Heart left ventricle (tissue), 13 donors: Measurements from ENCODE around the gene ODR4.

Source experiments
- POLR2A ChIP-seq, 2 donors: fragments of 450-650 bp; IDR thresholded peaks; one replicate each; pipeline ENCODE4 v1.6.1; 2017; ENCODE audit warnings: antibody characterized with exemption in 2 of 2, mild to moderate bottlenecking in 2 of 2, moderate library complexity in 2 of 2
- TF ChIP-seq, protein P1 (sequence below), 12 donors: fragments of 200-600 bp; sonication (generic) in 4 of 12; IDR thresholded peaks; one replicate each; pipeline versions ENCODE4 v1.5.0 to v1.8.0; 2018 to 2022; ENCODE audit warnings: antibody characterized with exemption in 12 of 12, mild to moderate bottlenecking in 5 of 12
- donor health status: ischemic (EF 13 %, LVEDD 7.1; RV severe dilation, severe dysfunction).
- donor health status: DM: no; HTN: yes; CAD: no.
- donor health status: DM: no; HTN: no; CAD: no.
- donor health status: ischemic (EF 25% LVEDD 6.9; RV normal size, moderate dysfunction).
- donor health status: ischemic (EF 25% LVEDD 5.7; RV mildly dilated, moderate dysfunction).
- donor health status: ischemic (EF 35%, LVEDD 5.7; RV mildly dilated, moderate dysfunction).
- donor health status: nonischemic (EF 11% LVEDD 7.7; RV severe dilation, severe dysfunction).
- donor health status: DM: yes; HTN: yes; CAD: no.
- donor health status: PGD.
- donor health status: ischemic (EF 29% LVEDD 5.4; RV normal size, mild dysfunction).
- donor health status: nonischemic (EF 23%, LVEDD 6.1; RV moderate dilation, normal function).

DNA sequence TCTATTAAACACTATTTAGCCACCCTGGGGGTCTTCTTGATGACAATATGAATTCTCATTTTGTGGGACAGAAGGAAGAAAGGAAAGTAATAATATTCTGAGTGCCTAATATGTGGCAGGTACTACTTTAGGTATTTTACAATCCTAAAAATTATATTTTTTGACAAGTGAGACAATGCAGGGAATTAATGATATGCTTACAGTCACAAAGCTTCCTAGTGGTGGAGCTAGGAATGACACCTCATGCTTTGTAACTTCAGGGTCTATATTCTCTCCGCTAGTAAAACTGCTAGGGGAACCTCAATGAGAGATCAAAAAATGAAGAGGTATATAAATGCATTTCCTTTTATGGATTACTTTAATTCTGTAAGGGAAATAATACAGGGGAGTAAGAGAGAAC lies 44.9 kb upstream of the ODR4 start:
- TF ChIP-seq, protein P1, sequence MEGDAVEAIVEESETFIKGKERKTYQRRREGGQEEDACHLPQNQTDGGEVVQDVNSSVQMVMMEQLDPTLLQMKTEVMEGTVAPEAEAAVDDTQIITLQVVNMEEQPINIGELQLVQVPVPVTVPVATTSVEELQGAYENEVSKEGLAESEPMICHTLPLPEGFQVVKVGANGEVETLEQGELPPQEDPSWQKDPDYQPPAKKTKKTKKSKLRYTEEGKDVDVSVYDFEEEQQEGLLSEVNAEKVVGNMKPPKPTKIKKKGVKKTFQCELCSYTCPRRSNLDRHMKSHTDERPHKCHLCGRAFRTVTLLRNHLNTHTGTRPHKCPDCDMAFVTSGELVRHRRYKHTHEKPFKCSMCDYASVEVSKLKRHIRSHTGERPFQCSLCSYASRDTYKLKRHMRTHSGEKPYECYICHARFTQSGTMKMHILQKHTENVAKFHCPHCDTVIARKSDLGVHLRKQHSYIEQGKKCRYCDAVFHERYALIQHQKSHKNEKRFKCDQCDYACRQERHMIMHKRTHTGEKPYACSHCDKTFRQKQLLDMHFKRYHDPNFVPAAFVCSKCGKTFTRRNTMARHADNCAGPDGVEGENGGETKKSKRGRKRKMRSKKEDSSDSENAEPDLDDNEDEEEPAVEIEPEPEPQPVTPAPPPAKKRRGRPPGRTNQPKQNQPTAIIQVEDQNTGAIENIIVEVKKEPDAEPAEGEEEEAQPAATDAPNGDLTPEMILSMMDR (IDR thresholded peaks at IDR 0.05) = peak in 6 of 12 donors; percentile 9 to 37 (median 16)
- TF ChIP-seq POLR2A (IDR thresholded peaks at IDR 0.05) = no peak
